ENCODE measurements around the gene UBE3B. TPM values are rescaled to one million over a fixed set of nuclear protein-coding genes. Genes with fewer than 3 reads are reported as not detected.

UBE3B gene
- total RNA-seq, 1 donor from 2014 or later: 32.2 TPM

DNA sequence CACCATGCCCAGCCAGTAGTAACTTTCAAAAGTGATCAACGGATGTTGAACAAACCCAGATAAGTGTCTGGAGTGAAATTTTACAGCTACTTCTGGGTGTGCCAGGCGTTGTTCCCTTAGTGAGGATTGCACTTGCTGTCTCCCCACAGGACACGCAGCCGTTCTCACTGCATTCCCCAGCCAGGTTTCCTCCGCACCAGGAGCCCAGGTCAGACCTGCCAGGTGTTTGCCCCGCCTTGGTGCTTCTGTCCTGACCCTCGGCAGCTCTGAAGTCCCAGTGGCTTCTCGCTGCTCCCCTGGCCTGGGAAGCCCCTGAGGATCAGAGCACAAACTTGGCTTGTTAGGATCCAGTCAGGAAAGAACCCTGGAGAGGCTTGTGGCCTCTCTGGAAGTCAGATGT lies 59.7 kb downstream of the UBE3B start:
- Histone ChIP-seq H3K27me3 (no peaks in the 10 kb centered on the region), H3K9me3 (no peaks in the 10 kb centered on the region), H3K27ac (no peak overlapping the region), H3K4me1 (no peaks in the 10 kb centered on the region), H3K36me3 (peaks cover 0 to 24% of the 10 kb centered on the region in 2 donors), H3K4me3 (no peak overlapping the region)
- DNase-seq (ENCODE audit: extremely low spot score in 2 of 2): no peak
- intact Hi-C loops (cut with DNase I): no loop called here
- TF ChIP-seq POLR2A (IDR thresholded peaks at IDR 0.05): no peak
- TF ChIP-seq CTCF (IDR thresholded peaks at IDR 0.05): no peak
- TF ChIP-seq POLR2AphosphoS5 (IDR thresholded peaks at IDR 0.05; ENCODE audit: insufficient read depth in 1 of 2, low read depth in 1 of 2): no peak

- H3K4me3 ChIP-seq: no peak overlapping the region
- H3K4me1 ChIP-seq: no peaks in the 10 kb centered on the region
- H3K36me3 ChIP-seq: peaks cover 0 to 17% of the 10 kb centered on the region in 2 donors
- intact Hi-C loops (cut with DNase I): no loop called here
- H3K27me3 ChIP-seq: no peaks in the 10 kb centered on the region
- no peaks in the 10 kb centered on the region for H3K9me3 ChIP-seq
- H3K27ac ChIP-seq: no peak overlapping the region
- TF ChIP-seq CTCF (IDR thresholded peaks at IDR 0.05): no peak
- no peak for TF ChIP-seq POLR2AphosphoS5 (IDR thresholded peaks at IDR 0.05; ENCODE audit: insufficient read depth in 1 of 2, low read depth in 1 of 2)
- no peak for TF ChIP-seq POLR2A (IDR thresholded peaks at IDR 0.05)
- DNase-seq (ENCODE audit: extremely low spot score in 2 of 2): no peak
These were observed 60.9 kb downstream of the UBE3B start for GRCh38 chr12:109538191-109538863.

- Histone ChIP-seq H3K4me3 (no peak overlapping the region), H3K27ac (no peak overlapping the region), H3K27me3 (no peaks in the 10 kb centered on the region), H3K9me3 (no peaks in the 10 kb centered on the region), H3K4me1 (no peaks in the 10 kb centered on the region), H3K36me3 (peaks cover 0 to 14% of the 10 kb centered on the region in 2 donors)
- no peak for DNase-seq (ENCODE audit: extremely low spot score in 2 of 2)
- TF ChIP-seq POLR2AphosphoS5 (IDR thresholded peaks at IDR 0.05; ENCODE audit: insufficient read depth in 1 of 2, low read depth in 1 of 2): no peak
- no peak for TF ChIP-seq POLR2A (IDR thresholded peaks at IDR 0.05)
- intact Hi-C loops (cut with DNase I): no loop called here
These were observed 62.1 kb downstream of the UBE3B start for GRCh38 chr12:109539508-109539907.

- Histone ChIP-seq H3K27ac (no peak overlapping the region), H3K27me3 (no peaks in the 10 kb centered on the region), H3K36me3 (peaks cover 0 to 5% of the 10 kb centered on the region in 2 donors), H3K4me3 (no peak overlapping the region), H3K4me1 (peaks cover 3% of the 10 kb centered on the region), H3K9me3 (no peaks in the 10 kb centered on the region)
- TF ChIP-seq CTCF (IDR thresholded peaks at IDR 0.05) (no peak), POLR2AphosphoS5 (IDR thresholded peaks at IDR 0.05; ENCODE audit: insufficient read depth in 1 of 2, low read depth in 1 of 2) (no peak), POLR2A (IDR thresholded peaks at IDR 0.05) (no peak)
- intact Hi-C loops (cut with DNase I): no loop called here
- no peak for DNase-seq (ENCODE audit: extremely low spot score in 2 of 2)
These were observed 63.3 kb downstream of the UBE3B start for GRCh38 chr12:109540526-109541412.

GRCh38 chr12:109541413-109541726 lies 63.9 kb downstream of the UBE3B start:
- H3K9me3 ChIP-seq: no peaks in the 10 kb centered on the region
- peaks cover 3% of the 10 kb centered on the region for H3K4me1 ChIP-seq
- no peak for TF ChIP-seq POLR2AphosphoS5 (IDR thresholded peaks at IDR 0.05; ENCODE audit: insufficient read depth in 1 of 2, low read depth in 1 of 2)
- TF ChIP-seq CTCF (IDR thresholded peaks at IDR 0.05): no peak
- TF ChIP-seq POLR2A (IDR thresholded peaks at IDR 0.05): no peak
- no peak overlapping the region for H3K27ac ChIP-seq
- DNase-seq (ENCODE audit: extremely low spot score in 2 of 2): no peak
- intact Hi-C loops (cut with DNase I): no loop called here
- H3K36me3 ChIP-seq: no peaks in the 10 kb centered on the region
- H3K27me3 ChIP-seq: no peaks in the 10 kb centered on the region
- H3K4me3 ChIP-seq: no peak overlapping the region
